ENCODE results near the gene KRT9.
"Not testable (repeated sequence)": the region's sequence is repeated elsewhere in the genome, so short reads cannot be mapped to it uniquely, and the experiment has no call there.

The KRT9 gene

GRCh38 chr17:41614098-41614497 is 42.2 kb upstream of the KRT9 start:
- no peaks in the 10 kb centered on the region for H3K4me1 Mint-ChIP-seq
- peaks cover 43% of the 10 kb centered on the region for H3K27me3 Mint-ChIP-seq
- H3K9me3 Mint-ChIP-seq = no peaks in the 10 kb centered on the region
- DNase-seq (ENCODE audit: low spot score in 2 of 2) = no peak
- H3K36me3 Mint-ChIP-seq (ENCODE audit: insufficient read depth) = no peaks in the 10 kb centered on the region
- H3K27ac Mint-ChIP-seq (ENCODE audit: low read depth) = no peak overlapping the region
- ATAC-seq (replicated peaks; ENCODE audit: extremely low read depth, poor library complexity, severe bottlenecking) = no peak
- H3K4me3 Mint-ChIP-seq = no peak overlapping the region

GRCh38 chr17:41613277-41614082 is 41.6 kb upstream of the KRT9 start:
- Mint-ChIP-seq H3K27me3 (peaks cover 39% of the 10 kb centered on the region), H3K4me1 (no peaks in the 10 kb centered on the region), H3K27ac (ENCODE audit: low read depth) (no peak overlapping the region), H3K4me3 (no peak overlapping the region), H3K36me3 (ENCODE audit: insufficient read depth) (no peaks in the 10 kb centered on the region), H3K9me3 (no peaks in the 10 kb centered on the region)
- no peak for DNase-seq (ENCODE audit: low spot score in 2 of 2)
- ATAC-seq (replicated peaks; ENCODE audit: extremely low read depth, poor library complexity, severe bottlenecking) = no peak

- H3K4me1 Mint-ChIP-seq; DNase-seq (ENCODE audit: low spot score in 2 of 2); H3K36me3 Mint-ChIP-seq (ENCODE audit: insufficient read depth); H3K27ac Mint-ChIP-seq (ENCODE audit: low read depth); H3K9me3 Mint-ChIP-seq; ATAC-seq (replicated peaks; ENCODE audit: extremely low read depth, poor library complexity, severe bottlenecking); H3K4me3 Mint-ChIP-seq: not testable (repeated sequence)
- peaks cover 44% of the 10 kb centered on the region for H3K27me3 Mint-ChIP-seq
Observed at GRCh38 chr17:41612376-41613160, 40.7 kb upstream of the KRT9 start, which contains the start of gene KRT16. TSS of gene KRT16 (minus strand) at chr17:41612767. CDS start at chr17:41612688, 79 bp downstream.

GRCh38 chr17:41610965-41611640 is 39.2 kb upstream of the KRT9 start:
- Mint-ChIP-seq H3K27ac (ENCODE audit: low read depth) (no peak overlapping the region), H3K36me3 (ENCODE audit: insufficient read depth) (no peaks in the 10 kb centered on the region), H3K4me3 (no peak overlapping the region), H3K4me1 (no peaks in the 10 kb centered on the region), H3K27me3 (peaks cover 58% of the 10 kb centered on the region), H3K9me3 (peaks cover 18% of the 10 kb centered on the region)
- DNase-seq (ENCODE audit: low spot score in 2 of 2) = no peak
- ATAC-seq (replicated peaks; ENCODE audit: extremely low read depth, poor library complexity, severe bottlenecking) = no peak

- H3K36me3 Mint-ChIP-seq (ENCODE audit: insufficient read depth); H3K4me3 Mint-ChIP-seq; DNase-seq (ENCODE audit: low spot score in 2 of 2); H3K4me1 Mint-ChIP-seq; ATAC-seq (replicated peaks; ENCODE audit: extremely low read depth, poor library complexity, severe bottlenecking); H3K27ac Mint-ChIP-seq (ENCODE audit: low read depth): not testable (repeated sequence)
- H3K27me3 Mint-ChIP-seq = peaks cover 59% of the 10 kb centered on the region
- H3K9me3 Mint-ChIP-seq = peaks cover 23% of the 10 kb centered on the region
Observed at GRCh38 chr17:41610061-41610517, 38.2 kb upstream of the KRT9 start.

GRCh38 chr17:41606930-41607329 is 35.1 kb upstream of the KRT9 start:
- Mint-ChIP-seq H3K9me3 (peaks cover 23% of the 10 kb centered on the region), H3K27me3 (peaks cover 58% of the 10 kb centered on the region)
- not testable (repeated sequence) for H3K36me3 Mint-ChIP-seq (ENCODE audit: insufficient read depth); H3K4me1 Mint-ChIP-seq; H3K27ac Mint-ChIP-seq (ENCODE audit: low read depth); DNase-seq (ENCODE audit: low spot score in 2 of 2); H3K4me3 Mint-ChIP-seq; ATAC-seq (replicated peaks; ENCODE audit: extremely low read depth, poor library complexity, severe bottlenecking)

- H3K4me3 Mint-ChIP-seq = no peak overlapping the region
- no peak for DNase-seq (ENCODE audit: low spot score in 2 of 2)
- H3K4me1 Mint-ChIP-seq = no peaks in the 10 kb centered on the region
- no peak for ATAC-seq (replicated peaks; ENCODE audit: extremely low read depth, poor library complexity, severe bottlenecking)
- H3K27ac Mint-ChIP-seq (ENCODE audit: low read depth) = no peak overlapping the region
- peaks cover 19% of the 10 kb centered on the region for H3K9me3 Mint-ChIP-seq
- H3K27me3 Mint-ChIP-seq = peaks cover 53% of the 10 kb centered on the region
- H3K36me3 Mint-ChIP-seq (ENCODE audit: insufficient read depth) = peaks cover 6% of the 10 kb centered on the region
Observed at GRCh38 chr17:41602524-41602923, 30.7 kb upstream of the KRT9 start.

- ATAC-seq (replicated peaks; ENCODE audit: extremely low read depth, poor library complexity, severe bottlenecking) (no peak), DNase-seq (ENCODE audit: low spot score in 2 of 2) (no peak)
- Mint-ChIP-seq H3K27me3 (peaks cover 32% of the 10 kb centered on the region), H3K4me3 (no peak overlapping the region), H3K27ac (ENCODE audit: low read depth) (no peak overlapping the region), H3K4me1 (no peaks in the 10 kb centered on the region), H3K9me3 (no peaks in the 10 kb centered on the region), H3K36me3 (ENCODE audit: insufficient read depth) (peaks cover 4% of the 10 kb centered on the region)
Observed at GRCh38 chr17:41600318-41600717, 28.5 kb upstream of the KRT9 start.

- no peak overlapping the region for H3K4me3 Mint-ChIP-seq
- H3K4me1 Mint-ChIP-seq = no peaks in the 10 kb centered on the region
Observed at GRCh38 chr17:41599680-41600079, 27.8 kb upstream of the KRT9 start.

GRCh38 chr17:41595585-41595984 is 23.7 kb upstream of the KRT9 start:
- peaks cover 20% of the 10 kb centered on the region for H3K27me3 Mint-ChIP-seq
- H3K9me3 Mint-ChIP-seq = no peaks in the 10 kb centered on the region
- H3K4me1 Mint-ChIP-seq = no peaks in the 10 kb centered on the region
- H3K36me3 Mint-ChIP-seq (ENCODE audit: insufficient read depth) = peaks cover 4% of the 10 kb centered on the region
- ATAC-seq (replicated peaks; ENCODE audit: extremely low read depth, poor library complexity, severe bottlenecking) (no peak), DNase-seq (ENCODE audit: low spot score in 2 of 2) (no peak)
- no peak overlapping the region for H3K27ac Mint-ChIP-seq (ENCODE audit: low read depth)
- H3K4me3 Mint-ChIP-seq = no peak overlapping the region

More at GRCh38 chr17:41599680-41600079, 27.8 kb upstream of the KRT9 start:
- H3K36me3 Mint-ChIP-seq (ENCODE audit: insufficient read depth) = peaks cover 4% of the 10 kb centered on the region
- DNase-seq (ENCODE audit: low spot score in 2 of 2) = no peak
- no peak for ATAC-seq (replicated peaks; ENCODE audit: extremely low read depth, poor library complexity, severe bottlenecking)
- peaks cover 32% of the 10 kb centered on the region for H3K27me3 Mint-ChIP-seq
- H3K27ac Mint-ChIP-seq (ENCODE audit: low read depth) = no peak overlapping the region
- no peaks in the 10 kb centered on the region for H3K9me3 Mint-ChIP-seq

- DNase-seq (ENCODE audit: low spot score in 2 of 2) (no peak), ATAC-seq (replicated peaks; ENCODE audit: extremely low read depth, poor library complexity, severe bottlenecking) (no peak)
- H3K27me3 Mint-ChIP-seq = peaks cover 28% of the 10 kb centered on the region
- H3K36me3 Mint-ChIP-seq (ENCODE audit: insufficient read depth) = peaks cover 4% of the 10 kb centered on the region
- no peak overlapping the region for H3K4me3 Mint-ChIP-seq
- no peaks in the 10 kb centered on the region for H3K9me3 Mint-ChIP-seq
- H3K27ac Mint-ChIP-seq (ENCODE audit: low read depth) = no peak overlapping the region
- H3K4me1 Mint-ChIP-seq = no peaks in the 10 kb centered on the region
Observed at GRCh38 chr17:41594363-41594915, 22.6 kb upstream of the KRT9 start.

- Mint-ChIP-seq H3K27ac (ENCODE audit: low read depth) (no peak overlapping the region), H3K9me3 (no peaks in the 10 kb centered on the region), H3K4me1 (no peaks in the 10 kb centered on the region), H3K36me3 (ENCODE audit: insufficient read depth) (no peaks in the 10 kb centered on the region), H3K27me3 (peaks cover 38% of the 10 kb centered on the region), H3K4me3 (no peak overlapping the region)
- DNase-seq (ENCODE audit: low spot score in 2 of 2) (no peak), ATAC-seq (replicated peaks; ENCODE audit: extremely low read depth, poor library complexity, severe bottlenecking) (no peak)
Observed at GRCh38 chr17:41593306-41593981, 21.6 kb upstream of the KRT9 start.
